Progenitor cell of endocrine pancreas (in vitro differentiated cells): ENCODE data around the gene KCNJ9. TPM values are rescaled to one million over a fixed set of nuclear protein-coding genes. Genes with fewer than 3 reads are reported as not detected.

Experiments
- DNase-seq: peaks from one replicate; pipeline ENCODE4 v3.0.0; 2021; ENCODE audit warnings: low spot score; ENCODE audit not compliant: unreplicated experiment
- H3K27ac Mint-ChIP-seq: 2 replicates; pipeline ENCODE4 v1.8.0; 2021; ENCODE audit warnings: mild to moderate bottlenecking, moderate library complexity, mixed read lengths
- H3K27me3 Mint-ChIP-seq: 2 replicates; pipeline ENCODE4 v1.8.0; 2021; ENCODE audit warnings: mixed read lengths
- H3K36me3 Mint-ChIP-seq: 2 replicates; pipeline ENCODE4 v1.8.0; 2022; ENCODE audit warnings: mixed read lengths; ENCODE audit not compliant: insufficient read depth
- H3K4me1 Mint-ChIP-seq: 2 replicates; pipeline ENCODE4 v1.8.0; 2021; ENCODE audit warnings: low read depth, mixed read lengths
- H3K4me3 Mint-ChIP-seq: 2 replicates; pipeline ENCODE4 v1.8.0; 2021; ENCODE audit warnings: low read depth, mild to moderate bottlenecking, moderate library complexity, mixed read lengths
- H3K9me3 Mint-ChIP-seq: 2 replicates; pipeline ENCODE4 v1.8.0; 2021; ENCODE audit warnings: low read depth, mixed read lengths
- total RNA-seq: library from RNA; stranded (reverse); gene quantifications from 2 replicates; pipeline ENCODE4 v1.2.1, GENCODE V29; 2021
- TF ChIP-seq, protein P1 (sequence below): fragments of 200-600 bp; sonication (generic); IDR thresholded peaks from one replicate; pipeline ENCODE4 v1.5.0; 2021; ENCODE audit warnings: antibody characterized with exemption, mild to moderate bottlenecking; ENCODE audit not compliant: unreplicated experiment

The KCNJ9 gene
- total RNA-seq, 1 donor from 2014 or later: not detected

DNA sequence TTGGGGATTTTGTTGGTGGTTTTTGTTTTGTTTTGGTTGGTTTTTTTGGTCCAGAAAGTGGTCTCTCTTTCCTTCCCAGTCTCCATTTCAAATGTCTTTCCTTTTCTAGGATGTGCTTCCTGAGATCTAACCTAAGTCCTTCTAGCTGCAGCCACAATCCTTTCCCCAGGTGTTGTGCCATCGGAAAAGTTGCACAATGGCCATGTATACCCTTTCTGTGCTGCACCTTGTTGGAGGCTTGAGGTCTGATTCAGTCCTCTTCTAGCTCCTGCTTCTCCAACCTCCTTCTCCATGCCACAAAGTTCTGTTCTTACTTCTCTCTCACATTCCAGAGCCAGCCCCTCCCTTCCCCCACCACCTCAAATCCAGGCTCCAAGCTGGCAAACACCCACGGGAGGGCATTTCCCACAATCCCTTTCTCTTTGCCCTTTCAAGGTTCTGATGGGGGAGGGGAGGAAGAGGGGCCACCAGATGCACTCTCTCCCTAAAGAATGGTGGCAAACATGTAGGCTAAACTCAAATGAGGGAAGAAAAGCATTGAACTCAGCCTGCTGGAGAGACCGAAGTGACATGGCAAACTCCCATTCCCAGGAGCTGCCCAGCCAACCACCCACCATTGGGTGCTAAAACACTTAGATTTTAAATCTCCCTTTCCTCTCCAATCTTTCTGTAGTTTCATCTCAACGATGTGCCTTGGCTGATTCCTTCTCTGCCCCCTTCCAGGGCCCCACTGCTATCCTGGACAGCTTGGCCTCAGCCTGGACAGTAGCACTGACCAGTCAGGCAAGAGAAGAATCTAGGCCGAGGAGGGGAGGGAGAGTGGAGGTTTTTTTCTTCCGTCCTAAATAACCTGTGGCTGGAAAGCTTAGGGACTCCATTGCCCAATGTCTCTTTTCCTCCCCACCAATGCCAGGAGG is 14.3 kb upstream of the KCNJ9 start:
- peaks cover 69% of the 10 kb centered on the region for H3K27me3 Mint-ChIP-seq
- peaks cover 14% of the 10 kb centered on the region for H3K4me1 Mint-ChIP-seq
- no peak for DNase-seq
- TF ChIP-seq, protein P1, sequence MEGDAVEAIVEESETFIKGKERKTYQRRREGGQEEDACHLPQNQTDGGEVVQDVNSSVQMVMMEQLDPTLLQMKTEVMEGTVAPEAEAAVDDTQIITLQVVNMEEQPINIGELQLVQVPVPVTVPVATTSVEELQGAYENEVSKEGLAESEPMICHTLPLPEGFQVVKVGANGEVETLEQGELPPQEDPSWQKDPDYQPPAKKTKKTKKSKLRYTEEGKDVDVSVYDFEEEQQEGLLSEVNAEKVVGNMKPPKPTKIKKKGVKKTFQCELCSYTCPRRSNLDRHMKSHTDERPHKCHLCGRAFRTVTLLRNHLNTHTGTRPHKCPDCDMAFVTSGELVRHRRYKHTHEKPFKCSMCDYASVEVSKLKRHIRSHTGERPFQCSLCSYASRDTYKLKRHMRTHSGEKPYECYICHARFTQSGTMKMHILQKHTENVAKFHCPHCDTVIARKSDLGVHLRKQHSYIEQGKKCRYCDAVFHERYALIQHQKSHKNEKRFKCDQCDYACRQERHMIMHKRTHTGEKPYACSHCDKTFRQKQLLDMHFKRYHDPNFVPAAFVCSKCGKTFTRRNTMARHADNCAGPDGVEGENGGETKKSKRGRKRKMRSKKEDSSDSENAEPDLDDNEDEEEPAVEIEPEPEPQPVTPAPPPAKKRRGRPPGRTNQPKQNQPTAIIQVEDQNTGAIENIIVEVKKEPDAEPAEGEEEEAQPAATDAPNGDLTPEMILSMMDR: no peak
- no peak overlapping the region for H3K27ac Mint-ChIP-seq
- H3K9me3 Mint-ChIP-seq: no peaks in the 10 kb centered on the region
- no peaks in the 10 kb centered on the region for H3K36me3 Mint-ChIP-seq
- H3K4me3 Mint-ChIP-seq: no peak overlapping the region

DNA sequence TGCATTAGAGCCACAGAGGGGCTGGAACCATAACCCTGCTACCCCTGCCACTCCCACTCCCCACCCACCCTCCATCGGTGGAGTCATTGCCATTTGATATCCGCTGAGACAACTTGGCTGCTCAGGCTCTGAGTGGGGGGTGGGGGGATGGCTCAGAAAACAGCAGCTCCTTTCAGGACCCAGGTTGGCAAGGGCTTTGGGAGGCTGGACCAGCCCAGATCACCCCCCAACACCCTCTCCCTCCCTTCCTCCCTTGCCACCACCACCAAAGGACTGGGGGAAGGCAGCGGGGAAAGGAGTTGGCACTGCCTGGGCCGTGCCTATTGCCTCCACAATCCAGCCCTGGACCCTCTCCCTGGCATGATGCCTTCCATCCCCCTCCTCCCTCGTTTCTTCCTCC is 13.1 kb upstream of the KCNJ9 start:
- TF ChIP-seq, protein P1: no peak
- Mint-ChIP-seq H3K9me3 (no peaks in the 10 kb centered on the region), H3K27ac (no peak overlapping the region), H3K4me1 (peaks cover 14% of the 10 kb centered on the region), H3K36me3 (no peaks in the 10 kb centered on the region), H3K4me3 (no peak overlapping the region), H3K27me3 (peaks cover 78% of the 10 kb centered on the region)
- no peak for DNase-seq

DNA sequence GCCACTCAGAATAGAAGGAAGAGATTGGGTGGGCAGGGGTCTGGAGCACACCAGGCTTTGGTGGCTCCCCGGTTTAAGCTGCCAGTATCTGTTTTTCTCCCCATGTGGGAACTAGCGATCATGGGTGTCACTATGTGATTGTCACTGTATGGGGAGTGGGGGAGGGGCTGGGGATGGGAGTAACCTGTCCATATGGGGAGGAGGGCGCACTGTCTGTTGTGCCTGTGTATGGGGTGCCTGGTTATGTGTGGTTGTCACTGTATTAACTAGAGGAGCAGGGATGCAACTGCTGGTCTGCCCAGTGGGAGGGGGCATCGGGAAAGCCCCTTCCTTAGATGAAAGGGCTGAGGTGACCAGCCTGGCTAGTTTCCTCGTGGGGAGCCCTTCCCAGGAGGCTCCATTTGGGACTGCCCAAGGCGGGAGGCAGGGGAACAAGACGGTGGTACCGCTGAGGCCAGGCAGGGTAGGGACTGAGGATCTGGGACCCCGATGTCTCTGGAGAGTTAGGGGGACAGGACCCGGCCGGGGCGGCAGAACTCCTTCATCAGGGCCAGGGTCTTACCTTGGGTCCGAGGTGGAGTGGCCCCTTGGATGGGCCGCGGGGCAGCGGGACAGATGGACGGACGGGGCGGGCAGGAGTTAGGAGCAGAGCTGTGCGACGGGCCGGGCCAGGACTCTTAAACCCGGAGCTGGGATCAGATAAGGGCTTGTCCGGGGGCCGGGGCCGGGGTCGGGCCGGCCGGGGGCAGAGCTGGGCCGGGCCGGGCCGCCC is 11.7 kb upstream of the KCNJ9 start, which contains the start of gene KCNJ10:
TSS of gene KCNJ10 (minus strand) at position 701 of the 772 bp plus-strand sequence. CDS start 27,628 bp downstream, outside the sequence.
- no peak for DNase-seq
- no peak within 1 kb of the TSS for H3K27ac Mint-ChIP-seq
- peaks cover 14% of the 10 kb centered on the region for H3K4me1 Mint-ChIP-seq

DNA sequence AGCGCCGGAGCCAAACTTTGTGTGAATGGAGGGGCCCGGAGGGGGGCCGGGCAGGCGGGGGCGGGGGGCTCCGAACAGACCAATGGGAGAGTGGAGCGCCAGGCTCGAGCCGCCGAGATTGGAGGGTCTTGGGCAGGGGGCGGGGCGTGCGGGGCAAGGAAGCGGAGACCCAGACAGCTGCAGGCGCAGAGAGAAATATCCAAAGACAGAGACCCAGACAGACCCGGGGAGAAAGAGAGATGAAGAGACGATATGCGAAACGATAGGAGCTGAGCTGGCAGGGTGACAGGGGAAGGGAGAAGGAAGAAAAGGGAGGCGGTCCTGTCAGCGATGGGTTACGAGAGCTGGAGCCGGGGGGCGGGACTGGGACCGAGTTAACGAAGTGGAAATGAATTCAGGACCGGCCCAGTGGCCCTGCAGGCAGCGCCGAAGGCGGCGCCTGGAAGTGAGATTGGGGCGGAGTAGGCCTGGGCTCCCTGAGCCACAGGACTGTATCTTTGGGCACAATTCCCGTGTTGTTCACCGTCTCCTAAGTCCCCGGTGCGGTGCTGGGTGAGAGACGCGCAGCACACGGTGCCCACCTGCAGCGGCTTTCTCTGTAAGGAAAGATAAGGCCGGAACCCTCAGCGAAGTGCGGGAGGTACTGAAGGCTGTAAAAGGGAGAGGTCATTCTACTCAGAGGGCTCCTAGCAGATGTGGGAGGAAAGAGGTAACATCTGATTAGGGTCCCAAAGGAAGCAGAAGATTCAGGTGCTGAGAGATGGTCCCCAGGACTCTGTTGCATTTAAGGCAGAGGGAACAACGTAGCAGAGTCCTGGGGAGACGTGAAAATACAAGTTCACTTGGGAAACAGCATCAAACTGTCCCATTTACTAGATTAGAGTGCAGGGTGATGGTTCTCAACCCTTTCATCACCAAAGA is 10.8 kb upstream of the KCNJ9 start:
- Mint-ChIP-seq H3K4me1 (peaks cover 14% of the 10 kb centered on the region), H3K9me3 (no peaks in the 10 kb centered on the region), H3K27me3 (peaks cover 82% of the 10 kb centered on the region), H3K27ac (no peak overlapping the region), H3K36me3 (no peaks in the 10 kb centered on the region), H3K4me3 (peak overlapping the region; percentile 95)
- peak; percentile 63 for DNase-seq
- TF ChIP-seq, protein P1: no peak

More for the DNA sequence above, 11.7 kb upstream of the KCNJ9 start, which contains the start of gene KCNJ10:
- H3K36me3 Mint-ChIP-seq: no peaks in the 10 kb centered on the region
- peaks cover 77% of the 10 kb centered on the region for H3K27me3 Mint-ChIP-seq
- no peaks in the 10 kb centered on the region for H3K9me3 Mint-ChIP-seq
- H3K4me3 Mint-ChIP-seq: peak within 1 kb of the TSS; percentile 95
- TF ChIP-seq, protein P1: no peak
